OCI-LY3 (cell line): Measurements from ENCODE around the gene ERC1.

ENCODE experiments used
- H2AFZ ChIP-seq: fragments of 200-600, 300-600 bp; shearing (Covaris generic); 2 replicates; pipeline ENCODE4 v1.6.0; 2014; ENCODE audit warnings: antibody characterized with exemption, low read depth, low read length
- H3K27ac ChIP-seq: fragments of 200-600, 300-600 bp; sonication (generic); 2 replicates; pipeline ENCODE4 v1.5.1; 2014; ENCODE audit warnings: mild to moderate bottlenecking, low read length, moderate library complexity, mixed read lengths
- H3K27me3 ChIP-seq: fragments of 200-600, 300-600 bp; sonication (generic); 2 replicates; pipeline ENCODE4 v1.6.1; 2014; ENCODE audit warnings: low read depth, low read length, mixed read lengths
- H3K36me3 ChIP-seq: fragments of 200-600, 300-600 bp; sonication (generic); replicated peaks from 2 replicates; pipeline ENCODE3; 2014; ENCODE audit warnings: low read depth, low read length, mixed read lengths
- H3K4me1 ChIP-seq: fragments of 300-600, 200-600 bp; sonication (generic); 2 replicates; pipeline ENCODE4 v1.6.1; 2014; ENCODE audit warnings: low read length, mixed read lengths
- H3K4me2 ChIP-seq: fragments of 200-600, 300-600 bp; sonication (generic); 2 replicates; pipeline ENCODE4 v1.6.1; 2014; ENCODE audit warnings: low read length, mixed read lengths
- H3K4me3 ChIP-seq: fragments of 300-600, 200-600 bp; sonication (generic); 2 replicates; pipeline ENCODE4 v1.5.1; 2014; ENCODE audit warnings: antibody characterized with exemption, mild to moderate bottlenecking, low read length, moderate library complexity
- H3K79me2 ChIP-seq: fragments of 300-600, 200-600 bp; shearing (Covaris generic); 2 replicates; pipeline ENCODE4 v1.6.1; 2014; ENCODE audit warnings: mild to moderate bottlenecking, low read length, mixed read lengths
- H3K9ac ChIP-seq: fragments of 300-600, 200-600 bp; shearing (Covaris generic); 2 replicates; pipeline ENCODE4 v1.6.0; 2014; ENCODE audit warnings: mild to moderate bottlenecking, low read length, moderate library complexity
- H3K9me3 ChIP-seq: fragments of 200-600, 300-600 bp; shearing (Covaris generic); 2 replicates; pipeline ENCODE4 v1.6.1; 2014; ENCODE audit warnings: low read length, mixed read lengths; ENCODE audit not compliant: insufficient read depth
- H4K20me1 ChIP-seq: fragments of 200-600, 300-600 bp; sonication (generic); 2 replicates; pipeline ENCODE4 v1.6.1; 2016; ENCODE audit warnings: low read length, mixed read lengths; ENCODE audit not compliant: insufficient read depth
- EZH2phosphoT487 ChIP-seq: fragments of 200-600 bp; shearing (Covaris generic); IDR thresholded peaks from 2 replicates; pipeline ENCODE4 v1.6.1; 2018; ENCODE audit warnings: antibody characterized with exemption, mixed run types, low read depth
- TF ChIP-seq, protein P1 (sequence below): fragments of 200-600, 300-600 bp; sonication (generic); IDR thresholded peaks from 2 replicates; pipeline ENCODE4 v1.5.1; 2014; ENCODE audit warnings: antibody characterized with exemption, low read length, low read depth

Gene ERC1

GRCh38 chr12:1300460-1300859, 309.4 kb downstream of the ERC1 start:
- no peaks in the 10 kb centered on the region for H3K27me3 ChIP-seq
- no peak for TF ChIP-seq EZH2phosphoT487
- TF ChIP-seq, protein P1, sequence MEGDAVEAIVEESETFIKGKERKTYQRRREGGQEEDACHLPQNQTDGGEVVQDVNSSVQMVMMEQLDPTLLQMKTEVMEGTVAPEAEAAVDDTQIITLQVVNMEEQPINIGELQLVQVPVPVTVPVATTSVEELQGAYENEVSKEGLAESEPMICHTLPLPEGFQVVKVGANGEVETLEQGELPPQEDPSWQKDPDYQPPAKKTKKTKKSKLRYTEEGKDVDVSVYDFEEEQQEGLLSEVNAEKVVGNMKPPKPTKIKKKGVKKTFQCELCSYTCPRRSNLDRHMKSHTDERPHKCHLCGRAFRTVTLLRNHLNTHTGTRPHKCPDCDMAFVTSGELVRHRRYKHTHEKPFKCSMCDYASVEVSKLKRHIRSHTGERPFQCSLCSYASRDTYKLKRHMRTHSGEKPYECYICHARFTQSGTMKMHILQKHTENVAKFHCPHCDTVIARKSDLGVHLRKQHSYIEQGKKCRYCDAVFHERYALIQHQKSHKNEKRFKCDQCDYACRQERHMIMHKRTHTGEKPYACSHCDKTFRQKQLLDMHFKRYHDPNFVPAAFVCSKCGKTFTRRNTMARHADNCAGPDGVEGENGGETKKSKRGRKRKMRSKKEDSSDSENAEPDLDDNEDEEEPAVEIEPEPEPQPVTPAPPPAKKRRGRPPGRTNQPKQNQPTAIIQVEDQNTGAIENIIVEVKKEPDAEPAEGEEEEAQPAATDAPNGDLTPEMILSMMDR: no peak
- H4K20me1 ChIP-seq: no peaks in the 10 kb centered on the region
- H3K79me2 ChIP-seq: no peaks in the 10 kb centered on the region
- H3K9me3 ChIP-seq: no peaks in the 10 kb centered on the region
- no peak overlapping the region for H3K4me2 ChIP-seq
- H3K36me3 ChIP-seq: peaks cover 2% of the 10 kb centered on the region
- H2AFZ ChIP-seq: no peak overlapping the region
- no peak overlapping the region for H3K27ac ChIP-seq
- no peak overlapping the region for H3K9ac ChIP-seq
- no peaks in the 10 kb centered on the region for H3K4me1 ChIP-seq
- no peak overlapping the region for H3K4me3 ChIP-seq

DNA sequence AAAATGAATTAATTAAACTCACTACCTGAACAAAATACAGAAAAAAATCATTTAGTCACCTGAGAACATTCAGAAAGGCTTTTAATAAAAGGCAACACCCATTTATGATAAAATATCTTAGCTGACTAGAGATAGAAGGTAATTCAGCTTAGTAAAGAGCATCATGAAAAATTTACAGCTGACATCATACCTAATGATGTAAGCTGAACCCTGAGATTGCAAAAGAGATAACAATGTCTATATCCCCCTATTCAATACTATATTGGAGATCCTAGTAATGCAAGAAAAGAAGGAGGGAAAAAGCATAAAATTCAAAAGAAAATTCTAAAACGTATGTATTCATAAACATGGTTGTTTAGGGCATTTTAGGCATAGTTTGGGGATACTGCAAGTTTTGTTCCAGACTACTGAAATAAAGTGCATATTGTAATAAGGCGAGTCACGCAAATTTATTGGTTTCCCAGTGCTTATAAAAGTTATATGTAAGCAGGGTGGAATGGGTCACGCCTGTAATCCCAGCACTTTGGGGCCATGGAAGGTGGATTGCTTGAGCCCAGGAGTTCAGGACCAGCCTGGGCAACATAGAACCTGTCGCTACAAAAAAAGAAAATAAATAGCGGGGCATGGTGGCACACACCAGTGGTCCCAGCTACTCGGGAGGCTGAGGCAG, 311.3 kb downstream of the ERC1 start:
- Histone ChIP-seq H3K36me3 (peaks cover 2% of the 10 kb centered on the region), H3K4me2 (no peak overlapping the region), H3K4me1 (no peaks in the 10 kb centered on the region), H4K20me1 (no peaks in the 10 kb centered on the region), H3K79me2 (no peaks in the 10 kb centered on the region), H3K27ac (no peak overlapping the region), H2AFZ (no peak overlapping the region), H3K4me3 (no peak overlapping the region), H3K27me3 (no peaks in the 10 kb centered on the region), H3K9ac (no peak overlapping the region), H3K9me3 (no peaks in the 10 kb centered on the region)
- TF ChIP-seq EZH2phosphoT487: no peak
- TF ChIP-seq, protein P1: no peak

DNA sequence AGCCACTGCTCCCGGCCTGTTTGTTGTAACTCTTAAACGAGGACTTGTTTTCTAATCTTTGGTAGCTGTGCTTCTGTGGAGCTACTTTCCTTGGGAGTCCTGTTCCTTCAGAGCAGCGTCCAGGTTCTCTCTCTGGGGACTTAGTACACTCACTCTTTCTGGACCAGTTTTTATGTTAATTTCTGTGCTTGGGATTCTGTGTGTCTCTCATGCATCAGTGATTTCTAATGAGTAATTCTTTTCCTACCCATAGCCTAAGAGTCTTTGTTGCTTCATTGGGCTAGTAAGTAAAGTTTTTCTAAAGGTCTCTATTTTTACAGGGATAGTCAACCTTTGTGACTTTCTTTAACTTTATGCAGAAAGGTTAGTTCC, 314.0 kb downstream of the ERC1 start:
- Histone ChIP-seq H3K9ac (no peak overlapping the region), H3K27me3 (no peaks in the 10 kb centered on the region), H3K4me1 (peaks cover 10% of the 10 kb centered on the region), H3K4me3 (no peak overlapping the region), H3K4me2 (no peak overlapping the region), H2AFZ (no peak overlapping the region), H3K79me2 (no peaks in the 10 kb centered on the region), H3K36me3 (no peaks in the 10 kb centered on the region), H3K9me3 (no peaks in the 10 kb centered on the region), H3K27ac (no peak overlapping the region), H4K20me1 (no peaks in the 10 kb centered on the region)
- TF ChIP-seq, protein P1: no peak
- TF ChIP-seq EZH2phosphoT487: no peak

GRCh38 chr12:1305791-1306500, 314.9 kb downstream of the ERC1 start:
- Histone ChIP-seq H3K36me3 (no peaks in the 10 kb centered on the region), H3K4me3 (no peak overlapping the region), H3K27me3 (no peaks in the 10 kb centered on the region), H3K27ac (no peak overlapping the region), H4K20me1 (no peaks in the 10 kb centered on the region), H3K4me1 (peaks cover 10% of the 10 kb centered on the region), H2AFZ (no peak overlapping the region), H3K9ac (no peak overlapping the region), H3K9me3 (no peaks in the 10 kb centered on the region), H3K4me2 (no peak overlapping the region), H3K79me2 (no peaks in the 10 kb centered on the region)
- TF ChIP-seq, protein P1: no peak
- TF ChIP-seq EZH2phosphoT487: no peak
